Neural progenitor cell (in vitro differentiated cells): ENCODE data around the gene SUSD1.

Experiments used
- CTCF ChIP-seq: fragments of 200-600 bp; sonication (generic); IDR thresholded peaks from 2 replicates; pipeline ENCODE4 v1.5.1; 2017; ENCODE audit warnings: antibody characterized with exemption, mild to moderate bottlenecking
- EZH2 ChIP-seq: fragments of 200-600 bp; sonication (generic); IDR thresholded peaks from 2 replicates; pipeline ENCODE4 v1.6.1; 2017; ENCODE audit warnings: antibody characterized with exemption, mild to moderate bottlenecking, moderate library complexity

GRCh38 chr9:112157087-112157486 is 18.0 kb downstream of the SUSD1 start:
- TF ChIP-seq CTCF: no peak
- TF ChIP-seq EZH2: no peak
